ENCODE measurements around the gene PIK3R6.

GRCh38 chr17:8830141-8830540 lies 37.3 kb downstream of the PIK3R6 start:
- TF ChIP-seq CTCF (IDR thresholded peaks at IDR 0.05): no peak
- no peak for TF ChIP-seq EP300 (IDR thresholded peaks at IDR 0.05)
